22Rv1 (cell line): ENCODE measurements around the gene PRPF38A.

Experiments
- H3K27ac ChIP-seq: fragments of 450-650 bp; 2 replicates; pipeline ENCODE4 v1.5.1; 2017
- ZFX ChIP-seq: fragments of 450-650 bp; IDR thresholded peaks from 2 replicates; pipeline ENCODE4 v1.6.1; 2017; ENCODE audit warnings: antibody characterized with exemption, borderline replicate concordance
- TF ChIP-seq, protein P1 (sequence below): fragments of 450-650 bp; IDR thresholded peaks from 2 replicates; pipeline ENCODE4 v1.5.1; 2017; ENCODE audit warnings: mild to moderate bottlenecking

Gene PRPF38A

DNA sequence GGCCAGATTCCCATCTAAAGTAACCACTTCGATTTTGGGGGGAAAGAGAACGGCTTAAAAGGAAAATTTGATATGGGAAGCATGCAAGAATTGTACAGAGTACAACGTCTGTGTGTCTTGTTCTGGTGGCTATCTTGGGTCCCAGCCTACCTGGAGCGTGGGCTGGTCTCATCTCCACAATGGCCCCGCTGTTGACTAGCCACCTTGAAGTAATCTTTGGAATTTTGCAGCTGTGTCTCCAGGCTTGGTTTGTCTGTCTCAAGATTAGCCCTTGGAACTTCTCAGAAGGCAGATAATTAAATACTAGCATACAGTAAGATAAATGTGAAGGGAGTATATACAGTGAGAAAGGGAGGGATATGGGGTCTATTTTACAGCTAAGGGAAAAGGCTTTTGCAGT lies 37.1 kb upstream of the PRPF38A start:
- TF ChIP-seq, protein P1, sequence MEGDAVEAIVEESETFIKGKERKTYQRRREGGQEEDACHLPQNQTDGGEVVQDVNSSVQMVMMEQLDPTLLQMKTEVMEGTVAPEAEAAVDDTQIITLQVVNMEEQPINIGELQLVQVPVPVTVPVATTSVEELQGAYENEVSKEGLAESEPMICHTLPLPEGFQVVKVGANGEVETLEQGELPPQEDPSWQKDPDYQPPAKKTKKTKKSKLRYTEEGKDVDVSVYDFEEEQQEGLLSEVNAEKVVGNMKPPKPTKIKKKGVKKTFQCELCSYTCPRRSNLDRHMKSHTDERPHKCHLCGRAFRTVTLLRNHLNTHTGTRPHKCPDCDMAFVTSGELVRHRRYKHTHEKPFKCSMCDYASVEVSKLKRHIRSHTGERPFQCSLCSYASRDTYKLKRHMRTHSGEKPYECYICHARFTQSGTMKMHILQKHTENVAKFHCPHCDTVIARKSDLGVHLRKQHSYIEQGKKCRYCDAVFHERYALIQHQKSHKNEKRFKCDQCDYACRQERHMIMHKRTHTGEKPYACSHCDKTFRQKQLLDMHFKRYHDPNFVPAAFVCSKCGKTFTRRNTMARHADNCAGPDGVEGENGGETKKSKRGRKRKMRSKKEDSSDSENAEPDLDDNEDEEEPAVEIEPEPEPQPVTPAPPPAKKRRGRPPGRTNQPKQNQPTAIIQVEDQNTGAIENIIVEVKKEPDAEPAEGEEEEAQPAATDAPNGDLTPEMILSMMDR = no peak
- TF ChIP-seq ZFX = no peak
- H3K27ac ChIP-seq = peak overlapping the region; percentile 85

DNA sequence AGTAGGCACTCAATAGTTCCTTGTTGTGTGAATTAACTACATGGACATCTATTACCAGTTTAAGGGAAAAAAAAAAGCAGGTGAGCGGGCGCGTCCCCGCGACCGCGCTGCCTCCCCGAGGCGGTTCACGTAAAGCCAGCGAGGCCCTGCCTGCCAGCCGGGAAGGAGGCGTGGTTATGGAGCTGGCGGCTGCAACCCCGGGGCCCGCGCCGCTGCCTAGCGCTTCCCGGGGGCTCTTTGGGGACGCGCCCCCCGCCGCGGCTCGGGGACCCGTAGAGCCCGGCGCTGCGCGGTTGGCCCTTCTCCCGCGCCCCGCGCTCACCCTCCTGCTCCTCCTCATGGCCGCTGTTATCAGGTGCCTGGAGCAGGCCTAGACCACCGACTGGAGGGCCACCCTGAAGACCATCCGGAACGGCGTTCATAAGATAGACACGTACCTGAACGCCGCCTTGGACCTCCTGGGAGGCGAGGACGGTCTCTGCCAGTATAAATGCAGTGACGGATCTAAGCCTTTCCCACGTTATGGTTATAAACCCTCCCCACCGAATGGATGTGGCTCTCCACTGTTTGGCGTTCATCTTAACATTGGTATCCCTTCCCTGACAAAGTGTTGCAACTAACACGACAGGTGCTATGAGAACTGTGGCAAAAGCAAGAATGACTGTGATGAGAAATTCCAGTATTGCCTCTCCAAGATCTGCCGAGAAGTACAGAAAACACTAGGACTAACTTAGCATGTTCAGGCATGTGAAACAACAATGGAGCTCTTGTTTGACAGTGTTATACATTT lies 35.8 kb upstream of the PRPF38A start:
- TF ChIP-seq ZFX = no peak
- TF ChIP-seq, protein P1 = peak; percentile 37
- H3K27ac ChIP-seq = peak overlapping the region; percentile 85

DNA sequence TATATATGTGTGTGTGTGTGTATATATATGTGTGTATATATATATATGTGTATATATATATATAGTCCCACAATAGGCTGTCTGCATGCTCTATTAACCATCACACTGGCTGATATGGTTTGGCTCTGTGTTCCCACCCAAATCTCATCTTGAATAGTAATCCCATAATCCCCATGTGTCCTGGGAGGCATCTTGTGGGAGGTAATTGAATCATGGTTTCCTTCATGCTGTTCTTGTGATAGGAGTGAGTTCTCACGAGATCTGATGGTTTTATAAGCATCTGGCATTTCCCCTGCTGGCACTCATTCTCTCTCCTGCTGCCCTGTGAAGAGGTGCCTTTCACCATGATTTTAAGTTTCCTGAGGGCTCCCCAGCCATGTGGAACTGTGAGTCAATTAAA lies 34.6 kb upstream of the PRPF38A start:
- 0 out of 2 replicates have a peak overlapping the region, but pooled peaks have one; percentile 9 for H3K27ac ChIP-seq

DNA sequence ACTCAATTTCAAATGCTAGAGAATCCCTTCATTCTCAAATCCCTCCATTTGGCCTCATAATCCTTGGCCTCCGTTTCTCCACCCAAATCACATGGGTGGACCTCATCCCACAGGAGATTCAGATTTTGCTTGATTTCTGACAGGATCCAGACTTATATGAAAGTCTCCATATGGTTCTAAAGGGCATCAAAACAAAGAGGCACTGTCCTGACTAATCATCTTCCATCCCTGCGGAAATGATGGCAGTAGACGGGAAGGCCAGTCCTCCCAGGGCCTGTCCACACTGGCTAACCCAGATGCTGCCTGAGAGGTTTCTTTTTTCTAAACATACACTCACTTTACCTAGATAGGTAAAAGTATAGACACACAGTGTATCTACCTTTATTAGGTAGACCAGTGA lies 19.0 kb upstream of the PRPF38A start:
- TF ChIP-seq ZFX = no peak
- TF ChIP-seq, protein P1 = no peak
- H3K27ac ChIP-seq = no peak overlapping the region

GRCh38 chr1:52386458-52386857 lies 17.9 kb upstream of the PRPF38A start:
- no peak overlapping the region for H3K27ac ChIP-seq
- TF ChIP-seq ZFX = no peak
- TF ChIP-seq, protein P1 = no peak

GRCh38 chr1:52393174-52393573 lies 11.2 kb upstream of the PRPF38A start:
- TF ChIP-seq ZFX = no peak
- TF ChIP-seq, protein P1 = no peak

GRCh38 chr1:52399629-52400028 lies 4.8 kb upstream of the PRPF38A start:
- TF ChIP-seq, protein P1 = no peak
- no peak for TF ChIP-seq ZFX
- H3K27ac ChIP-seq = no peak overlapping the region

More at GRCh38 chr1:52393174-52393573, 11.2 kb upstream of the PRPF38A start:
- H3K27ac ChIP-seq = no peak overlapping the region

GRCh38 chr1:52400131-52400530 lies 4.3 kb upstream of the PRPF38A start:
- TF ChIP-seq, protein P1 = no peak
- TF ChIP-seq ZFX = no peak
- H3K27ac ChIP-seq = no peak overlapping the region
